ENCODE results near the gene LRRC59. TPM values are rescaled to one million over a fixed set of nuclear protein-coding genes. Genes with fewer than 3 reads are reported as not detected.

Gene LRRC59
- total and polyA plus RNA-seq, 4 donors = 21.4 to 136 (median 75.6) TPM

DNA sequence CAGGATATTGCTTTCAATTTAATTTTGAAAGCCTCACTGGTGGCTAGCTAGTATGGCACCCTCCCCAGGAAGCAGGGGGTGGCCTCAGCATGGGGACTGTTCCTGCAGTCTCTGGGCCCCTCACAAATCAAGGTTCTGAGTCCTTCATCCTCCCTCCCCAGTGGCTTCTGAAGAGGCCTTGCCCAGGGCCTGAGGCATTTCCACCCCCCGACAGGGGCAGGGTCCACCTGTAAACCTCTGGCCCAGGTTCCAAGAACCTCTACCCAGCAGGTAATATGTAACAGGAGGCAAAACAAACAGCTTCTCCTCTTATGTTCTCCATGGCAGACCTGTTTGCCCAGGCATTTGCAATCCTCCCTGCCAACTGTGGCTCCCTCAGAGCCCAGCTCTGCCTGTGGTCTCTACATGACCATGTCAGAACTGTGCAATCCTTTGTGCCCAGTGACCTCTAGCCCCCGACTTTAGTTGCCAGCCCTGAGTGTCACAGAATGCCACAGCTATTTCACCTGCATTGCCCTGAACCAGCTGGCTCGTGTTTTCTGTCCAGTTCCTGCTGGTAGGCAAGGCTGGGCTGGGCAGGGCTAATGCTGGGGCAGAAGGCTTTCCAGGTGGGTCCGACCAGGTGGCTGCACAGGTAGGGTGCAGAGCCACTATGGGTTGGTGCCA is 43.0 kb upstream of the LRRC59 start:
- Histone ChIP-seq H3K27ac (ENCODE audit: low read depth in 1 of 2, low read length in 2 of 2) (peak overlapping the region; percentile 87 to 88), H3K27me3 (ENCODE audit: control insufficient read depth in 4 of 4, insufficient read depth in 4 of 4, low read length in 3 of 4) (no peaks in the 10 kb centered on the region), H3K4me1 (ENCODE audit: control insufficient read depth in 4 of 4, insufficient read depth in 4 of 4, low read length in 3 of 4) (peaks cover 6 to 36% (median 30%) of the 10 kb centered on the region in 4 donors), H3K9me3 (ENCODE audit: control insufficient read depth in 4 of 4, low read length in 3 of 4) (no peaks in the 10 kb centered on the region), H3K9ac (ENCODE audit: low read depth in 1 of 2, low read length in 2 of 2) (peak overlapping the region in 1 of 2 donors; percentile 29), H3K36me3 (ENCODE audit: control insufficient read depth in 4 of 4, insufficient read depth in 3 of 4, low read depth in 1 of 4, low read length in 3 of 4) (peaks cover 0 to 3% (median 0%) of the 10 kb centered on the region in 4 donors), H3K4me3 (ENCODE audit: low read depth in 1 of 3, low read length in 3 of 3) (no peak overlapping the region)
- 28% methylated on average over 4 of the region's 4 CpGs for WGBS
- TF ChIP-seq, protein P1, sequence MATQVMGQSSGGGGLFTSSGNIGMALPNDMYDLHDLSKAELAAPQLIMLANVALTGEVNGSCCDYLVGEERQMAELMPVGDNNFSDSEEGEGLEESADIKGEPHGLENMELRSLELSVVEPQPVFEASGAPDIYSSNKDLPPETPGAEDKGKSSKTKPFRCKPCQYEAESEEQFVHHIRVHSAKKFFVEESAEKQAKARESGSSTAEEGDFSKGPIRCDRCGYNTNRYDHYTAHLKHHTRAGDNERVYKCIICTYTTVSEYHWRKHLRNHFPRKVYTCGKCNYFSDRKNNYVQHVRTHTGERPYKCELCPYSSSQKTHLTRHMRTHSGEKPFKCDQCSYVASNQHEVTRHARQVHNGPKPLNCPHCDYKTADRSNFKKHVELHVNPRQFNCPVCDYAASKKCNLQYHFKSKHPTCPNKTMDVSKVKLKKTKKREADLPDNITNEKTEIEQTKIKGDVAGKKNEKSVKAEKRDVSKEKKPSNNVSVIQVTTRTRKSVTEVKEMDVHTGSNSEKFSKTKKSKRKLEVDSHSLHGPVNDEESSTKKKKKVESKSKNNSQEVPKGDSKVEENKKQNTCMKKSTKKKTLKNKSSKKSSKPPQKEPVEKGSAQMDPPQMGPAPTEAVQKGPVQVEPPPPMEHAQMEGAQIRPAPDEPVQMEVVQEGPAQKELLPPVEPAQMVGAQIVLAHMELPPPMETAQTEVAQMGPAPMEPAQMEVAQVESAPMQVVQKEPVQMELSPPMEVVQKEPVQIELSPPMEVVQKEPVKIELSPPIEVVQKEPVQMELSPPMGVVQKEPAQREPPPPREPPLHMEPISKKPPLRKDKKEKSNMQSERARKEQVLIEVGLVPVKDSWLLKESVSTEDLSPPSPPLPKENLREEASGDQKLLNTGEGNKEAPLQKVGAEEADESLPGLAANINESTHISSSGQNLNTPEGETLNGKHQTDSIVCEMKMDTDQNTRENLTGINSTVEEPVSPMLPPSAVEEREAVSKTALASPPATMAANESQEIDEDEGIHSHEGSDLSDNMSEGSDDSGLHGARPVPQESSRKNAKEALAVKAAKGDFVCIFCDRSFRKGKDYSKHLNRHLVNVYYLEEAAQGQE (IDR thresholded peaks at IDR 0.05) = peak; percentile 47
- TF ChIP-seq GABPA (IDR thresholded peaks at IDR 0.05 in 1 of 2, conservative IDR thresholded peaks at IDR 0.05 in 1 of 2) (no peak), JUND (IDR thresholded peaks at IDR 0.05) (peak; percentile 59 to 77), NR2F2 (IDR thresholded peaks at IDR 0.05) (peak; percentile 84), FOXA1 (IDR thresholded peaks at IDR 0.05) (peak; percentile 61), EGR1 (IDR thresholded peaks at IDR 0.05; ENCODE audit: low read depth in 2 of 2) (no peak), RXRA (IDR thresholded peaks at IDR 0.05) (peak; percentile 96 to 98), HNF4A (conservative IDR thresholded peaks at IDR 0.05) (peak; percentile 96 to 97), SP1 (IDR thresholded peaks at IDR 0.05) (peak; percentile 98), TAF1 (conservative IDR thresholded peaks at IDR 0.05) (peak; percentile 26), FOXA2 (IDR thresholded peaks at IDR 0.05) (peak; percentile 64), HNF4G (IDR thresholded peaks at IDR 0.05) (peak; percentile 80), YY1 (IDR thresholded peaks at IDR 0.05) (peak; percentile 91), RAD21 (IDR thresholded peaks at IDR 0.05) (peak; percentile 54 to 68)
- TF ChIP-seq, protein P2, sequence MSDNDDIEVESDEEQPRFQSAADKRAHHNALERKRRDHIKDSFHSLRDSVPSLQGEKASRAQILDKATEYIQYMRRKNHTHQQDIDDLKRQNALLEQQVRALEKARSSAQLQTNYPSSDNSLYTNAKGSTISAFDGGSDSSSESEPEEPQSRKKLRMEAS (IDR thresholded peaks at IDR 0.05) = peak; percentile 75
- TF ChIP-seq, protein P3, sequence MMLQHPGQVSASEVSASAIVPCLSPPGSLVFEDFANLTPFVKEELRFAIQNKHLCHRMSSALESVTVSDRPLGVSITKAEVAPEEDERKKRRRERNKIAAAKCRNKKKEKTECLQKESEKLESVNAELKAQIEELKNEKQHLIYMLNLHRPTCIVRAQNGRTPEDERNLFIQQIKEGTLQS (IDR thresholded peaks at IDR 0.05) = peak; percentile 75
- TF ChIP-seq, protein P4, sequence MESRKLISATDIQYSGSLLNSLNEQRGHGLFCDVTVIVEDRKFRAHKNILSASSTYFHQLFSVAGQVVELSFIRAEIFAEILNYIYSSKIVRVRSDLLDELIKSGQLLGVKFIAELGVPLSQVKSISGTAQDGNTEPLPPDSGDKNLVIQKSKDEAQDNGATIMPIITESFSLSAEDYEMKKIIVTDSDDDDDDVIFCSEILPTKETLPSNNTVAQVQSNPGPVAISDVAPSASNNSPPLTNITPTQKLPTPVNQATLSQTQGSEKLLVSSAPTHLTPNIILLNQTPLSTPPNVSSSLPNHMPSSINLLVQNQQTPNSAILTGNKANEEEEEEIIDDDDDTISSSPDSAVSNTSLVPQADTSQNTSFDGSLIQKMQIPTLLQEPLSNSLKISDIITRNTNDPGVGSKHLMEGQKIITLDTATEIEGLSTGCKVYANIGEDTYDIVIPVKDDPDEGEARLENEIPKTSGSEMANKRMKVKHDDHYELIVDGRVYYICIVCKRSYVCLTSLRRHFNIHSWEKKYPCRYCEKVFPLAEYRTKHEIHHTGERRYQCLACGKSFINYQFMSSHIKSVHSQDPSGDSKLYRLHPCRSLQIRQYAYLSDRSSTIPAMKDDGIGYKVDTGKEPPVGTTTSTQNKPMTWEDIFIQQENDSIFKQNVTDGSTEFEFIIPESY (IDR thresholded peaks at IDR 0.05) = peak; percentile 83
- TF ChIP-seq, protein P5, sequence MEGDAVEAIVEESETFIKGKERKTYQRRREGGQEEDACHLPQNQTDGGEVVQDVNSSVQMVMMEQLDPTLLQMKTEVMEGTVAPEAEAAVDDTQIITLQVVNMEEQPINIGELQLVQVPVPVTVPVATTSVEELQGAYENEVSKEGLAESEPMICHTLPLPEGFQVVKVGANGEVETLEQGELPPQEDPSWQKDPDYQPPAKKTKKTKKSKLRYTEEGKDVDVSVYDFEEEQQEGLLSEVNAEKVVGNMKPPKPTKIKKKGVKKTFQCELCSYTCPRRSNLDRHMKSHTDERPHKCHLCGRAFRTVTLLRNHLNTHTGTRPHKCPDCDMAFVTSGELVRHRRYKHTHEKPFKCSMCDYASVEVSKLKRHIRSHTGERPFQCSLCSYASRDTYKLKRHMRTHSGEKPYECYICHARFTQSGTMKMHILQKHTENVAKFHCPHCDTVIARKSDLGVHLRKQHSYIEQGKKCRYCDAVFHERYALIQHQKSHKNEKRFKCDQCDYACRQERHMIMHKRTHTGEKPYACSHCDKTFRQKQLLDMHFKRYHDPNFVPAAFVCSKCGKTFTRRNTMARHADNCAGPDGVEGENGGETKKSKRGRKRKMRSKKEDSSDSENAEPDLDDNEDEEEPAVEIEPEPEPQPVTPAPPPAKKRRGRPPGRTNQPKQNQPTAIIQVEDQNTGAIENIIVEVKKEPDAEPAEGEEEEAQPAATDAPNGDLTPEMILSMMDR (IDR thresholded peaks at IDR 0.05; ENCODE audit: low read depth, low read length, missing input control) = no peak
- peak; percentile 43 for DNase-seq (ENCODE audit: low spot score)

Data from liver (tissue), 9 donors.